NOMO-1 (cell line): ENCODE results near the gene SYT1.

ENCODE experiments used
- DNase-seq, 2 experiments: peaks; one replicate each; lab custom pipeline; 2025; ENCODE audit not compliant: unreplicated experiment in 2 of 2; lab: John Stamatoyannopoulos, UW

SYT1 gene

DNA sequence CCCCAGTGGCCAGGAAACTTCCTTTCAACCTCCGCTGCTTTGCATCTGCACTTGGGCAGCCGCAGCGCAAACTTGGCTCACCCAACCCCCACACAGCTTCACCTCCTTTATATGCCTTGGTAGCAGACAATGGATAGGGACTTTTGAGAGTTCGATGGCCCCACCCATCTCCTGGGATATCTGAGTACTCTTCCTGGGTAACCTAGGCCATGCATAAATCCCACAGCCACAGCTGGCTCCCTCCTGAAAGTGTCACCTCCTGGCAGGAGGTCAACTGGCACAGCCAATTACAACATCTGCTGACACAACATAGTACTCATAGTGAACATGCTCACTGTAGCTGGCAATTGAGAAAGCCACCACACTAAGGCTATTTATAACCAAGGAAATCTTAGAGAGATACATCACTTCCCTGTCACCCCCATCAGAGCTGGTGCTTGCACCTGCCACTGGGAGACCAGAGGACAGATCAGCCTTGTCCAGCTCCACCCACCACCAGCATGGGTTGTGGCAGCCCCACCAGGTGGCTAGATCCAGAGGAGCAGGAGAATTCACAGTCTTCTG, 410.0 kb downstream of the SYT1 start:
- no peak for DNase-seq

DNA sequence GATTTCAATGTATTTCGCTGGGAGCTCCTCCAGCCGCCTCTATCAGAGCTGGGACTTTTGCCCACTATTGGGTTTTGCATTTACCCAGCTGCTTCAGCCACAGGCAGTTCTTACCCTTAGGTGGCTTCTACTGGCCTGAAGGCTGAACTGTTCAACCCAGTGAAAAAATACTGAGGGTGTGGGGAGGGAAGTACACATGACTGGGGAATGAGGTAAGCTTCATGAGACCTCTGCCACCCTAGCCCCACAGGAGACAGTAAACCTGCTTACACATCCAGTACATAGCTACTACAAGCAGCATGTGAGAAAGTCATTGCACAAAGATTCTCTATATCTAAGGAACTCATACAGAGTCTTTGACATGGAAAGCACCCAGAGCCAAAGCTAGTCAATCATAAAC, 411.1 kb downstream of the SYT1 start:
- DNase-seq: no peak

DNA sequence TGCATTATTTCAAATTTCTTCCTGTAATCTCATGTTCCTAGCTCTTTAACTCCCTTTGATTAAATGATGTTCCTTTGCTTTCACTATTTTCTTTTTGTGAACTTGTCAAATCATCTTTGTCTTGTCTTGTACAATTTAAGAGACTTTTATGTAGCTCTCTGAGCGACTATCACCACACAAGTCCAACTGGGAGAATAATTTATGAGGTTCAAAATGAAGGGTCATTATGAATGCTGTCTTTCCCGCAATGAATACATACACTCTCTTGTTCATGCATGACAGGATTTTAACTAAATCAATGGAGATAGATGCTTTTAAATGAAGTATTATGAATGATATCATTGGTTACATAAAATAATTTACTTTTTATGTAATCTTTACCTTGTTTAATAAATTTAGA, 418.8 kb downstream of the SYT1 start:
- DNase-seq: no peak

DNA sequence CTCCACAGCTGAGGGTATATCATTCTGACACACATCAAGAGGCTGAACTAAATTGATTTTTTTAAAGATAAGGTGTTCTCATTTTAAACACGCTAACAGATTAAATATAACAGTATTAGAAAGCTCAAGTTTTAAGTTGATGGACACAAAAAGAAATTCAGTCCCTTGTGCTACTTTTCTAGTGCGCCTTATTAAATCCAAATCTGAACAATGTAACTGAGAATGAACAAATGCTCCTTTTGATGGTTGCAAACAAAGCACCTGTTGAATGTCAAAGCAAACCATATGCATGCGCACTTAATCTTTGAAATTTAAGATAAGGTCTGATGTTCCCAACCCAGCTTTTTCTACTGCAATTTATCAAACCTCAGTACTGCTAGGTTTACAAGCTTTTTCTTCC, 424.3 kb downstream of the SYT1 start:
- DNase-seq: no peak

DNA sequence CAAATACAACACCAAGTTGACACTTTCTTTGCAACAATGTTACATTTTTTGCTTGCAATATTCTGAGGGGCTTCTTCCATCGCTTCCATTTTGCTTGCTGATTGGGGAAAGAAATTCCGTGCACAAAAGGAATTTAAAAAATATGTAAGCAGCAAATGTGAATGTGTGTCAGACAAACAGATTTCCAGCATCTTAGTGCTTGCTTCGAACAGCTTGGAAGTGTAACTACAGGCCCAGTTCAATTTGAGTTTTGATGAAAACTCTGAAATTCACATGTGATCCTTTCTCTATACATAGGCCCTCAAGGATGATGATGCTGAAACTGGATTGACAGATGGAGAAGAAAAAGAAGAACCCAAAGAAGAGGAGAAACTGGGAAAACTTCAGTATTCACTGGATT, 427.1 kb downstream of the SYT1 start:
- no peak for DNase-seq

DNA sequence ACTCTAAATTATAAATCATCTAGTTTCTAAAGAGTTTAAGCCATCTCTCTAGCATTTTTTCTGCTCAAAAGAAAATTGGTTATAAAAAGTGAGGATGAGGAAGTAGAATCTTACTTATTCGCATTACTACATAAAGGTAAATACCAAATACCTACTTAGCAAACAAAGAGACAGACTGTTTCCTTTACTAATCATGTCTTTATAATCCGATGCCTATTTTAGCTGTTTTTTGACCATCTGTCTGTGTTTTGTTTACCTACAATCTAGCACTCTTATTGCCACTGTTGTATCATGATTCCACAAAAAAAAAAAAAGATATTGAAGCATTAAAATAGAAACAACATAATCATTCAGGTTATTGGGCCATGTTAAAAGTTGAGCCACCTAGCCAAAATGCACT, 430.0 kb downstream of the SYT1 start:
- DNase-seq: no peak

DNA sequence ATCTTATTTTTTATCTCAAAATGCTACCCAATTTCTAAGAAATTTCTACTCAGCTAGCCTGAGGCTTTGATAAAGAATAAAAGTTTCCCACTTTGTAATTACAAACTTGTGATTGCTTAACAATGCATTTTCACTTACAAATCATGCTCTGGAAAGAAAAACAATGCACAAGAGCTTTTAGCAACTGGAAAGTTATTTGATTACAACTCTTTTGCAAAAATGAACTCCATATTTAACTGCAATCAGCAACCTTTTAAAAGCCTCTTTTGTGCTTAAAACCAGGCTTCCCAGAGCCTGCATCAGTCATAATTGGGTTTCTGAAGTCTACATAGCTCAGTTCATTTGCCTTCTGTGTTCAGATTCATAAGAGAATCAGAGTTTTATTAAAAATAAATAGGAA, 431.0 kb downstream of the SYT1 start:
- no peak for DNase-seq

DNA sequence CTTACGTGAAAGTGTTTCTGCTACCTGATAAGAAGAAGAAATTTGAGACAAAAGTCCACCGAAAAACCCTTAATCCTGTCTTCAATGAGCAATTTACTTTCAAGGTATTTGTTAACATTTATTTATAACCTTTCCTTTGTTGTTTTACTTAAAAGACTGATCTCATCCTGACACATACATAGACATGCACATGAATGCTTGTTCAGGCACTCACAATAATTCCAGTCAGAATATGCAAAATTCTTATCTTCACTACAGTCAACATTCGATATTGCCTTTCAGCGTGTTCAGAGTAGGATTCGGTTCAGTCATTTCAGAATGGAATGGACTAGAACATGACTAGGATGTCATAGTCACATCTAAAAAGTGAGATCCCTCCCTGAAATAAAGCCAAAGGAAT, 431.6 kb downstream of the SYT1 start:
- no peak for DNase-seq

DNA sequence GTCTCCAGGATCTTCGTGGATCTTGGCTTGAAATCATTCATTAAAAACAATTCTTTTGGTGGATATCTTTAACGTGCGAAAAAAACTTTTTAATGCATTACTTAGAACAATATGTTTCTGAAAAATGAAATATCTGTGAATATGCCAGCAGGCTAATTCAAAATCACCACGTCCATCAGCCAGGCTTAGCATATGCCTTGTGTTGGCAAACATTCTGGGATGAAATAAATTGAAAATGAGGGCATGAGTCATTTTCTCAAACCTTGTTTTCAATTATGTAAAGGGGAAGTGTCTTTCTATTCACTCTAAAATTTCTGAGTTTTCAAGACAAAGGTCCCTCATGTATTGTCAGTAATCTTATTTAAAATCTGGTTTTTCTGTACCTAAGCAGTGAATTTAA, 432.3 kb downstream of the SYT1 start:
- DNase-seq: no peak

DNA sequence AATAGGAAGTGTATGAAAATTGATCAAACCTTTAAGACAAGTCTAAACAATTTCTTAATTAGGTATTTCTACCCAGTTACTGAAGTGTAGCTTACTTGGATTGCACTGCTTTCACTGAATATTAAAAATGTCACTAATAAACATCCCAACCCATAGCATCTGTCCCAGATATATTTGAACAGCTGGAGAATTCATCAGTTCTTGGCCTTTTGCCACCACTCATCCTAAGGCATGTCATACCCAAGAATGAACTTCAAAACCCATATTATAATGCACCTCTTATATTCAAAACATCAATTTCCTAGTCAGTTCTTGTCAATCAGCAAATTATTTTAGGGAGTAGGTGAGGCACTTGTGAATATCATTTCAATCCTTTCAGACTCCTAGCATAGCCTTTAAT, 433.9 kb downstream of the SYT1 start:
- DNase-seq: no peak

DNA sequence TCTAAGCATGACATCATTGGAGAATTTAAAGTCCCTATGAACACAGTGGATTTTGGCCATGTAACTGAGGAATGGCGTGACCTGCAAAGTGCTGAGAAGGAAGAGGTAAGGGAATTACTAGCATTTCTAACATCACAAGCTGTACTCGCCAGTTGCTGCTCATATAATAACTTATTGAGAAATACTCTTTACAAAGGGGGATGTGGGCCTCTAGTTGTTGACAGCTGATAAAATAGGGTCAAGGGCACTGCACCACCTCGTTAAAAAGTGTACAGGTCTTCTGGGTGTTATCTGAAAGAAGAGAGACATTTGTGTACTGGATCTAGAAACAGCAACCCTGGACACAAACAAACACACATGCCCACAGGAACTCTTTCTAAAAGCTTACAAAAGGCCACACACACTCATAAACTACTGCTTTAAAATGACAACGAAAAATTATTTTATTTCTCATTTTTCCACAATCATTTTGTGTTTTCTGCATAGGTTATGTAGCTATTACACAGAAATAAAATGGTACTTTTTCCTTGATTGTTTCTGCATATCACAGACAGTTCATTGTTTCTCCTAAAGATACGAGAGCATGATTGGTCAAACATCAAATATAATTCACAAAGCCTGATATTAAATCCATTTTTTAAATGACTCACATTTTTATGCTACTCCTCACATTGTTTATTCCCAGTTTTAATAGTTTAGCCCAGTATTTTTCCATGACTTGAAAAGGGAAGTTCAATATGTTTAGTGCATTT, 435.0 kb downstream of the SYT1 start:
- no peak for DNase-seq

DNA sequence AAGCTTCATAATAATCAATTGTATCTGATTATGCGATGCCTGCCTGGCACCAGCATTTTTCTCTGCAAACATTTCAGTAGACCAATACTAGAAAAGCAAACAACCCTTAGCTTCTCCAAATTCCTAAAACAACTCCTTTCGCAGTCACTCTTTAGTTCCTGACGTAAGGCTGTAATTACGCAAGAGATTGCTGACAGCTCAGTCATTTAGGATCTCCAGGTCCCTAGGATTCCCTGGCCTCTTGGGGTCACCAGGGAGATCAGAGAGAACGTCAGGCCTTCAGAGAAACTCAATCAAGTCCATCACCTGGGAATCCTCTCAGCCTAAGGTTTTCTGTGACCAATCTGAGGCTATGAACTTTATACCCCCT, 435.6 kb downstream of the SYT1 start:
- DNase-seq: no peak

DNA sequence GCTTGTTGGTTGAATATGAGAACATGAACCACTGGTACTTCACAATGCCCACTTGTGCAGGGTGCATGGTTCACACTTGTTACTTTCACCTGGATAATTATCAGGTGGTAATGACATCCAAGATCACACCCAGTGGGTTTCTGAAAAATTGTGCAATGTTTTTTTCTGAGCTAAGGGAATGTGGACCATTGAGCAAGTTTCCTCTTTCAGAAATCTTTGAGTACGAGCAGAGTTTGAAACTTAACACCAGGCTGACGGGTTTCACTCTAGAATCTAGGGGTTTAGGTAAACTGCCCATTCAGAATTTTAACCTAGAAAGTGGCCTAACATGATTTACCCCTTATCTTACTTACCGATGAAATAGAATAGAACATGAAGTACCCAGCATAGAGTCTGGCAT, 436.6 kb downstream of the SYT1 start:
- no peak for DNase-seq

DNA sequence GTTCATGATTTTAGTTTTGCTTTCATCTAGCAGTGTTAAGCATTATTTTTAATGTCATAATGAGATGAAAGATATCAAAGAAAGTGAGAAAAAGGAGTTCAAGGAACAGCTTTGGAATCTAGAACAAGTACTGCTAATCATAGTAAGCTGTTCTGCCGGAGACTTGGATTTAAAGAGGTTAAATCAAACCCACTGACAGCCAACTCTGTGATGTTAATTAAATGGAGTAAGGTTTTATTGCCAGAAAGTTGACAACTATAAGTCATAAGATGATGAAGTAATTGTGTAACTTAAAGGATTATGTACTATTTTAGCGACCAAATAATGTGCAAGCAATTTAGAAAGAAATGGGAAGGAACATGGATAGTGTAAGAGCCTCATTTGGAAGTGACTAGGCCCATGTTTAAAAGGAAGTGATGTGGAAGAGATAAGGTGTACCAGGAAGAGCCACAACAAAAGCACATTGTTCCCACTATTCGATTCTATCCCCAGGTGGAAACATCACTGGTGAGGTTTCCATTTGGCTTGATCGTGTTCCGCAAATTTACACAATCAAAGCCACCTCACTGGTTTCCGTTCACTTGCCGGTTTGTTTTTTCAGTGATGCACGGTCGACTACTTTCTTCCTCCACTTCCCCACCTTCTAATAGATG, 437.7 kb downstream of the SYT1 start:
- no peak for DNase-seq

DNA sequence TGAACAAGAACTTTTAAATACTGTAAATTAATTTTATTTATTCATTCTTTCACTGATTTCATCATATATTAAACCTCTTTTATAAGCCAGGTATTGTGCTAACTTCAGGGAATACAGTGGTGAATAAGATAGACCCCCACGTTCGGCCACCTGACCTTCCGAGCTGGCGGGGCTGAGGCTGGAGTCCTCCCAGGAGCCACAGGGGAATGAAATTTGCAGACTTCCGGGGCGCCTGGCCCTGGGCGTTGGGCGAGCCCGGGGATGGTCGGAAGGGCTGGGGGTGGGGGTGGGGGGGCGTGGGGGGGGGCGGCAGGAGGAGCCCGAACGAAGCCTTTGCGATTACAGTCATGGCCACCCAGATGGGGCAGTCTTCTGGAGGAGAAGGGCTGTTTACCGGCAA, 442.8 kb downstream of the SYT1 start:
- DNase-seq: no peak

DNA sequence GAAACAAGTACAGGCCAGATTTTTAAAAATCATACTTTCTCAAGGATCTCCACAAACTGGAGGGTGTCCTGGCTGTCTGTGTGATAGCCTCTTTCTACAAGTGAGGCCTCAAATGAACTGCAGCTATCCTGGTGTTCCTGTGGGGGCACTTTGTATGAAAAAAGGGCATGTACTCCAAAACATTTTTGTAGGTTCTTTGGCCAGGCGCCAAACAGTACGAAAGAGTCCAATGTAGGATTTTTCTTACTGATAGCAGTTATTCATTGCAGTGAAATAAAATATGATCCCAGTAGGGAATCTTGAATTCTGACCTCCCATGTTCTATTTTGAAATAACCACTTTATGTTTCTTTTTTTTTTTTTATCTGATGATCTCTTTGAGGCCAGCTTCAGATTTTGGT, 444.5 kb downstream of the SYT1 start:
- no peak for DNase-seq

DNA sequence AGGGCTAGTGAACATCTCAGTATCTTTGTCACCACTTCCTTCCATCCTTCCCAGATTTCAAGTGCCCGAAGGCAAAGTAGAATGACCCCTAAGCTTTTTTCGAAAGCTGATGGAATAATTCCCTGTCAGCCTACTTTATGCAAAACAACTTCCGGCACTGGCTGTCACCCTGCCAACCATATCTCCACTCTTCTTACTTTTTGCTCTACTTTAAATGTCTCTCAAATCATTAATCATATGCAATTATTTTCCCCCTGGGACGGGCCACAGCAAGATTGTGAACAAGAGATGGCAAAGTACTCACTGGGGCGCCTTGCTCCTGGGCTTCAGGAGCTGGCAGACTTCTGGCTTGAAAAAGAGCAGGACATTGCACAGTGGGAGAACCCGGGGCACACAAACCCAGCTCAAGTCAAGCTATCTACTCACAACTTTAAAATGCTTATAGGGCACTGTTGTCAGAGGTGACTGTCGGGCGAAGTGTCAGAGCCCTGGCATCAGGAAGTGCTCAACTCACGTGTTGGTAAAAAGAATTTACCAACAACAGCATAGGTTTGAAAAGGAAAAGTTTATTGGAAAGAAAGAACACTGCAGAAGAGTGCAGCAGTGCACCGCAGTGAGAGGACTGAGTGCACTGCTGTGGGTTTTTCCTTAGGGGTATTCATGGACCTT, 452.7 kb downstream of the SYT1 start:
- DNase-seq: no peak

DNA sequence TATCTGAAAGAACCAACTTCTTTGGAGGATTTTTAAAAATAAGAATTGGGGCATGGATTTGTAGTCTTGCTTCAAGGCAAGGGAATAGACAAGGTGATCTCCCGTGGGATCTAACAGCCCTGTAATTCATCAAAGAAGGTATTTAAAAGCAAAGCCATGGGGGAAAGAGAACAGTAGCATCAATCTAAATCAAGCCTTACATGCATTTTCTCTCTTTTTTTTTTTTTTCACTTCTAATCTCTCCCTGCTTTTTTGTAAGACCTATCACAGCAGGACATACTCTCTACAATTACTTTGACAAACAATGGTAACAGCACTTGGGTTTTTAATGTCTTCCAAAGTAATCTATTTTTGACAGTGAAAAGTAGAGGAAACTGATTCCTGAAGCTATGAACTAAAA, 458.3 kb downstream of the SYT1 start:
- DNase-seq: no peak

DNA sequence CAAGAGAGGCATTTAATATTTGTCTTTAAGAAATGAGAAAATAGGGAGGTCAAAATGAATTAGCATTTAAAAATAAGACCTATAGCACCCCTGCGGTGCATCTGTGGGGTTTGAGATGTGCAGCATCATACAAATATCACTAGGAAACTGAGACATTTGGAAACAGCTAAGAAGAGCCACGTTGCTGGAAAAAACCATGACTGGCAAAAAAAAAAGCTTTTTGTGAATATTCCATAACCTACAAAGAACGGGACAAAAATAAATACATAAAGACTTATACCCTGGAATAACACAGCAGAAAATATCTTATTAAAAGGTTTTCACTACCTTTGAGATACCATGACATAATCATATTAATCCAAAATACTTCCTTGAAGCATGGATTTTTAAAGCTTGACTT, 460.0 kb downstream of the SYT1 start:
- DNase-seq: no peak

DNA sequence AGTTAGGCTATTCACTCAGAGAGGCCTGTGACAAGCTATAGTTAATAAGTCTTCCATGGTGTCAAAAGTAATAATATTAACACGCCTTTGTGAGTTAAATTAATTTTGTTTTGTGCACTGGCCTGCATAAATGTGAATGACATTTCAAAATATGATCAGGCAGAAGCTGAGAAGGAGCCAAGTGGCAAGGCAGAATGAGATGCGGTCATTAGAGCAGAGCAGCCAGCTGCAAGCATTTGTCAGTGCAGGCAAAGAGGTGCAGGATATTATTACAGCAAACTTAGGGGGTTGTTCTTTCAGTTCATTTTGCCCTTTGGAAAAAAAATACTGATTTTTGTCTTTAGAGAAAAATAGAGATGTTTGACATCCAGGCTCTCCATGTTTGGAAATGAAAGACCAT, 461.6 kb downstream of the SYT1 start:
- no peak for DNase-seq

DNA sequence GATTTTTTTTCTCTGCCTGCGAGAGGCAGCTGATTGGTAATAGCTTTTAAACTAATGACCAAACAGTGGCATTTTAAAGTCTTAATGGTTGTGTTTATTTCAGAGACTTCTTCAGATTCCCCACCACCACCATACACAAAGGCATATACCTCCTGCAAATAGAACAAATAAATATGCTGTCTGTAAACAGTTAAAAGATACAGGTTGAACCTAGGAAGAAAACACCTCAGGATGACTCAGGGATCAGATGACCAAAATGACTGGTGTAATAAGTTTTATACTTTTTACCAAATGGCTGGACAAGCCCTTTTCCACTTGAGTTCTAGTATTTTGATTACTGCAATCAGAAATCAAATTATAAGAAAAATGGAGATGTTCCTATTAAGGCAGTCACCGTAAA, 462.1 kb downstream of the SYT1 start:
- DNase-seq: no peak

DNA sequence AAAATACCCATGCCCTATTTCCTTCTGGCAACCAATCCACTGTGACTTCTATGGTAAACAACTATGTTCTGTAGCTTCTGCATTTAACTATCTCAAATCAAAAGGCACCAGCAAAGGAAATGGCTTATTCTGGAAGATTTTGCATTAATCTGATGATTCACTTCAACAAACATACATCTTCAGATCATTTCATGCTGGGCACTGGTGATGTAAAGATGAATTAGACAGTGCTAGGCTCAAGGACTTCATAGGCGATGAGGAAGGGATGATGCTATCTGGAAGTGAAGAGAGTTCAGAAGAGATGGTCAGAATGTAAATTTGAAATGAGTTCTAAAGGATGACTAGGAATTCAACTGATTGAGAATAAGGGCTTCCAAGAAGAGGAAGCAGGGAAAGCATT, 462.9 kb downstream of the SYT1 start:
- no peak for DNase-seq
